Peyer's patch (tissue), 4 donors: ENCODE data around the gene NDUFAF3. TPM values are rescaled to one million over a fixed set of nuclear protein-coding genes. Genes with fewer than 3 reads are reported as not detected.
A peak's percentile ranks its signal among the peaks of the same experiment; 100 is the strongest.

Experiments
- DNase-seq, 3 donors: peaks; one replicate each; pipeline ENCODE4 v3.0.0-alpha.2; 2017 to 2019
- H3K27ac ChIP-seq, 4 donors: fragments of 200-600 bp; sonication (generic); one replicate each; pipeline ENCODE4 v1.5.1; 2016 to 2019
- H3K27me3 ChIP-seq, 2 donors: fragments of 200-600 bp; sonication (generic); one replicate each; pipeline ENCODE4 v1.5.1; 2019
- H3K36me3 ChIP-seq, 3 donors: fragments of 200-600 bp; sonication (generic); one replicate each; pipeline ENCODE4 v1.5.1; 2016 to 2019
- H3K4me1 ChIP-seq, 4 donors: fragments of 200-600 bp; sonication (generic); one replicate each; pipeline ENCODE4 v1.5.1; 2016 to 2019
- H3K4me3 ChIP-seq, 4 donors: fragments of 200-600 bp; sonication (generic); 1 replicate in 3 of 4; 2 replicates in 1 of 4; pipeline ENCODE4 v1.5.1; 2016 to 2019; ENCODE audit warnings: mild to moderate bottlenecking in 1 of 4
- H3K9me3 ChIP-seq, 4 donors: fragments of 200-600 bp; sonication (generic); one replicate each; pipeline ENCODE4 v1.5.1; 2016 to 2019; ENCODE audit warnings: mild to moderate bottlenecking in 1 of 4
- POLR2A ChIP-seq, 2 donors: fragments of 450-650 bp; IDR thresholded peaks; one replicate each; pipeline ENCODE4 v1.5.1; 2017; ENCODE audit warnings: antibody characterized with exemption in 2 of 2, mild to moderate bottlenecking in 2 of 2, moderate library complexity in 2 of 2
- total RNA-seq, 4 donors: library from RNA; depleted of rRNA; stranded (reverse); fragments of >200 nt; gene quantifications; one replicate each; pipeline ENCODE4 v1.1.0, GENCODE V29; 2016
- TF ChIP-seq, protein P1 (sequence below), 6 experiments: fragments of 450-650 bp in 4 of 6; fragments of 200-600 bp in 2 of 6; sonication (generic) in 1 of 6; IDR thresholded peaks; one replicate each; pipeline ENCODE4 v1.5.1; 2017 to 2019; ENCODE audit warnings: antibody characterized with exemption in 6 of 6, mild to moderate bottlenecking in 3 of 6, moderate library complexity in 1 of 6

The NDUFAF3 gene
- total RNA-seq, 4 donors from 2014 or later, result 64.7 to 164 (median 106) TPM

GRCh38 chr3:48997102-48997635, 24.8 kb upstream of the NDUFAF3 start:
- peaks cover 0 to 27% (median 0%) of the 10 kb centered on the region in 3 donors for H3K36me3 ChIP-seq
- H3K27ac ChIP-seq, result no peak overlapping the region
- TF ChIP-seq POLR2A (IDR thresholded peaks at IDR 0.05), result no peak
- TF ChIP-seq, protein P1, sequence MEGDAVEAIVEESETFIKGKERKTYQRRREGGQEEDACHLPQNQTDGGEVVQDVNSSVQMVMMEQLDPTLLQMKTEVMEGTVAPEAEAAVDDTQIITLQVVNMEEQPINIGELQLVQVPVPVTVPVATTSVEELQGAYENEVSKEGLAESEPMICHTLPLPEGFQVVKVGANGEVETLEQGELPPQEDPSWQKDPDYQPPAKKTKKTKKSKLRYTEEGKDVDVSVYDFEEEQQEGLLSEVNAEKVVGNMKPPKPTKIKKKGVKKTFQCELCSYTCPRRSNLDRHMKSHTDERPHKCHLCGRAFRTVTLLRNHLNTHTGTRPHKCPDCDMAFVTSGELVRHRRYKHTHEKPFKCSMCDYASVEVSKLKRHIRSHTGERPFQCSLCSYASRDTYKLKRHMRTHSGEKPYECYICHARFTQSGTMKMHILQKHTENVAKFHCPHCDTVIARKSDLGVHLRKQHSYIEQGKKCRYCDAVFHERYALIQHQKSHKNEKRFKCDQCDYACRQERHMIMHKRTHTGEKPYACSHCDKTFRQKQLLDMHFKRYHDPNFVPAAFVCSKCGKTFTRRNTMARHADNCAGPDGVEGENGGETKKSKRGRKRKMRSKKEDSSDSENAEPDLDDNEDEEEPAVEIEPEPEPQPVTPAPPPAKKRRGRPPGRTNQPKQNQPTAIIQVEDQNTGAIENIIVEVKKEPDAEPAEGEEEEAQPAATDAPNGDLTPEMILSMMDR (IDR thresholded peaks at IDR 0.05), result no peak
- H3K4me3 ChIP-seq, result no peak overlapping the region
- H3K9me3 ChIP-seq, result no peaks in the 10 kb centered on the region
- H3K27me3 ChIP-seq, result no peaks in the 10 kb centered on the region
- no peak for DNase-seq
- H3K4me1 ChIP-seq, result peaks cover 0 to under 1% (median 0%) of the 10 kb centered on the region in 4 donors

- no peaks in the 10 kb centered on the region for H3K4me1 ChIP-seq
- no peaks in the 10 kb centered on the region for H3K9me3 ChIP-seq
- H3K27ac ChIP-seq, result no peak overlapping the region
- no peaks in the 10 kb centered on the region for H3K27me3 ChIP-seq
- no peak overlapping the region for H3K4me3 ChIP-seq
- peak in 1 of 3 donors; percentile 39 for DNase-seq
- TF ChIP-seq, protein P1 (IDR thresholded peaks at IDR 0.05), result no peak
- no peak for TF ChIP-seq POLR2A (IDR thresholded peaks at IDR 0.05)
- peaks cover 0 to 27% (median 0%) of the 10 kb centered on the region in 3 donors for H3K36me3 ChIP-seq
These were observed 23.9 kb upstream of the NDUFAF3 start for GRCh38 chr3:48997714-48998637.

DNA sequence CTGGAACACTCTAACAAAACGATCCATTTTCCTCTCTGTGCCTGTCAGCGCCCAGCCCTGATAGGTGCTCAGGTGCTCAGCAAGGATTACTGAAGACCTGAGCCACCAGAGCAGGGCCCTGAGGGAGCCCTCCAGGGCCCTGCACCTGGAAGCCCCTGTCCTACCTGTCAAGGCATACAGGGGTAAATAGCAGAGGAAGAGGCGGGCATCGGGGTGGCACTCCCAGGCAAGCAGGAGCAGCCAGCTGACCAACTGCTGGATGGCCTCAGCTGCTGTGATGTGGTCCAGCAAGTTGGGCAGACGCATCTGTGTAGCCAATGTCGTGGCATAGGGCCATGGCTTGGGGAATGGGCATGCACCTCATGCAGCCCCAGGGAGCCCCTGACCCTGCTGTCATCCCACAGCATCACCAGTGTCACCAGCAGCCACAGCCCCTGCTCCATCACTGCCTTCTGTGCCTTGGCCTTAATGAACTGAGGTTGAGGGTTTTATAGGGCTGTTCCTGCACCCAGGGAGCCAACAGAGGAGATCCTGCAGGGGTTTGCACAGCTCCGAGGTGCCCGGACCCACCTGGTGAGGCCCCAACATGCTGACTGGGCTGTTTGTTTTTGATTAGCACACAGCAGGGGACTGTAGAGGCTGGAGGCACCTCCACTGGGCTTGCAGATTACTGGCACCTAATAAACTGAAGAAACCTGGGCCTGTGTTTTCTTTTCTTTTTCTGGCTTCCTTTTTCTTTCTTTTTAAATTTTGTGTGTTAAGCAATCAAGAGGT, 22.6 kb upstream of the NDUFAF3 start:
- Histone ChIP-seq H3K36me3 (peaks cover 0 to 24% (median 0%) of the 10 kb centered on the region in 3 donors), H3K4me1 (no peaks in the 10 kb centered on the region), H3K27ac (no peak overlapping the region), H3K4me3 (no peak overlapping the region), H3K9me3 (no peaks in the 10 kb centered on the region), H3K27me3 (no peaks in the 10 kb centered on the region)
- DNase-seq, result peak in 1 of 3 donors; percentile 27
- TF ChIP-seq POLR2A (IDR thresholded peaks at IDR 0.05), result no peak
- TF ChIP-seq, protein P1 (IDR thresholded peaks at IDR 0.05), result no peak

DNA sequence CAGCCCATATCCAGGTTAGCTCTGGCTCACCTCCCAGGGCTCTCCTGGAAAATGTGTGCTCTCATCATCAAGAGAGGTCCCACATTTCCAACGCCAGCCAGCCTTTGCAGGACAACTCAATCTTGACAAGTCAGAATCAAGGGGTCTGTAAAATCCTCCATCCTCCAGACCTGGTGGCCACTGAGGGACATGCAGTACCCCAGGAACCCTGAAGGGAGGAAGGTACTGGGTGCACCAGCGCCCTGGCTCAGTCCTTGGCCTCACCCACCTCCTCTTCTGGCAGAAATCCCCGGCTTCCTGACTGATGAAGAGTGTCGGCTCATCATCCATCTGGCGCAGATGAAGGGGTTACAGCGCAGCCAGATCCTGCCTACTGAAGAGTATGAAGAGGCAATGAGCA, 20.8 kb upstream of the NDUFAF3 start:
- no peak overlapping the region for H3K4me3 ChIP-seq
- H3K9me3 ChIP-seq, result no peaks in the 10 kb centered on the region
- H3K4me1 ChIP-seq, result peaks cover 0 to 11% (median 0%) of the 10 kb centered on the region in 4 donors
- H3K27me3 ChIP-seq, result no peaks in the 10 kb centered on the region
- peaks cover 0 to 12% (median 0%) of the 10 kb centered on the region in 3 donors for H3K36me3 ChIP-seq
- no peak for TF ChIP-seq POLR2A (IDR thresholded peaks at IDR 0.05)
- TF ChIP-seq, protein P1 (IDR thresholded peaks at IDR 0.05), result no peak
- no peak overlapping the region for H3K27ac ChIP-seq
- no peak for DNase-seq
